ENCODE data around the gene C12orf42.

C12orf42 gene

GRCh38 chr12:103423516-103423910, 72.3 kb downstream of the C12orf42 start:
- no peak for DNase-seq

GRCh38 chr12:103422746-103423515, 72.8 kb downstream of the C12orf42 start:
- no peak for DNase-seq

GRCh38 chr12:103422328-103422727, 73.4 kb downstream of the C12orf42 start:
- DNase-seq = no peak

- no peak for DNase-seq
Observed at GRCh38 chr12:103421402-103421801, 74.4 kb downstream of the C12orf42 start.

- DNase-seq = no peak
Observed at GRCh38 chr12:103415681-103416080, 80.1 kb downstream of the C12orf42 start.

GRCh38 chr12:103401421-103401820, 94.3 kb downstream of the C12orf42 start:
- DNase-seq = no peak

- no peak for DNase-seq
Observed at GRCh38 chr12:103399986-103400385, 95.8 kb downstream of the C12orf42 start.

- DNase-seq = no peak
Observed at GRCh38 chr12:103397536-103397935, 98.2 kb downstream of the C12orf42 start.

- DNase-seq = no peak
Observed at GRCh38 chr12:103392722-103393121, 103.0 kb downstream of the C12orf42 start.

- DNase-seq = no peak
Observed at GRCh38 chr12:103391103-103391502, 104.7 kb downstream of the C12orf42 start.

GRCh38 chr12:103387385-103387784, 108.4 kb downstream of the C12orf42 start:
- DNase-seq = no peak

- DNase-seq = no peak
Observed at GRCh38 chr12:103386451-103386850, 109.3 kb downstream of the C12orf42 start.

- no peak for DNase-seq
Observed at GRCh38 chr12:103382736-103383346, 112.9 kb downstream of the C12orf42 start.

GRCh38 chr12:103382119-103382518, 113.6 kb downstream of the C12orf42 start:
- no peak for DNase-seq

GRCh38 chr12:103379670-103380069, 116.1 kb downstream of the C12orf42 start:
- DNase-seq = no peak

GRCh38 chr12:103373088-103373523, 122.7 kb downstream of the C12orf42 start:
- no peak for DNase-seq

GRCh38 chr12:103369929-103370328, 125.8 kb downstream of the C12orf42 start:
- no peak for DNase-seq

- DNase-seq = no peak
Observed at GRCh38 chr12:103368167-103368566, 127.6 kb downstream of the C12orf42 start.

- no peak for DNase-seq
Observed at GRCh38 chr12:103354403-103354802, 141.4 kb downstream of the C12orf42 start.

- DNase-seq = no peak
Observed at GRCh38 chr12:103353913-103354312, 141.9 kb downstream of the C12orf42 start.

GRCh38 chr12:103350116-103350515, 145.7 kb downstream of the C12orf42 start:
- DNase-seq = no peak

GRCh38 chr12:103348935-103349334, 146.8 kb downstream of the C12orf42 start:
- no peak for DNase-seq

GRCh38 chr12:103336940-103337339, 158.8 kb downstream of the C12orf42 start:
- DNase-seq = no peak

GRCh38 chr12:103334466-103334865, 161.3 kb downstream of the C12orf42 start:
- no peak for DNase-seq

GRCh38 chr12:103333676-103334075, 162.1 kb downstream of the C12orf42 start:
- DNase-seq = no peak
